Measurements from ENCODE around the gene C12orf57. TPM values are rescaled to one million over a fixed set of nuclear protein-coding genes. Genes with fewer than 3 reads are reported as not detected.

C12orf57 gene
- total and polyA plus RNA-seq, 2 experiments from 2014 or later: 247 to 264 TPM

DNA sequence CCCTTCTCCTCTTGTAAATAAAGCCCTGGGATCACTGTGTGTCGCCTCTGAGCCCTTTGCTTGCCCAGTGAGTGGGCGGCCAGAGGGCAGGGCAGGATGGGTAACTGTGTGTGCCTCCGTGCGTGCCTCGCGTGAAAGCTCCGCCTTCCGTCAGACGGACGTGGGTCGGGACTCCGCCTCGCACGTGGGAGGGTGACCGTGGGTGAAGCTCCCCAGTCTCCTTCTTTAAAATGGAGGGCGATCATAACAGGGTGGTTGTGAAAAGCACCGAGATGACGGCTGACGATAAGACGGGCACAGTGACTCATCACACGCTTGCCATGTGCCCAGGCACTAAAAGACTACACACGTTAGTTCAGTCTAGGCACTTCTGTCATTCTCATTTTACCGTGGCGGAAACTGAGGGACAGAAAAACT is 17.5 kb downstream of the C12orf57 start:
- H3K27ac ChIP-seq: peak overlapping the region; percentile 86
- H3K27me3 ChIP-seq (replicated peaks; ENCODE audit: insufficient read depth): no peaks in the 10 kb centered on the region
- peak overlapping the region; percentile 78 for H2AFZ ChIP-seq
- H3K9me3 ChIP-seq (ENCODE audit: low read depth): no peaks in the 10 kb centered on the region
- H3F3A ChIP-seq (ENCODE audit: insufficient read depth): peaks cover 23% of the 10 kb centered on the region
- peak overlapping the region; percentile 41 for H3K4me2 ChIP-seq (ENCODE audit: unreplicated experiment)
- no peaks in the 10 kb centered on the region for H4K20me1 ChIP-seq (ENCODE audit: insufficient read depth)
- no peaks in the 10 kb centered on the region for H3K79me2 ChIP-seq (ENCODE audit: insufficient read depth)
- DNase-seq: peak; percentile 81
- TF ChIP-seq EZH2phosphoT487 (IDR thresholded peaks at IDR 0.05; ENCODE audit: insufficient read depth, low read depth) (no peak), EZH2 (IDR thresholded peaks at IDR 0.05; ENCODE audit: insufficient read depth, poor library complexity, severe bottlenecking) (no peak)
- peaks cover 10% of the 10 kb centered on the region for H3K36me3 ChIP-seq (ENCODE audit: low read depth)
- peak overlapping the region; percentile 79 for H3K9ac ChIP-seq
- peak overlapping the region; percentile 51 for H3K4me3 ChIP-seq
- H3K4me1 ChIP-seq (ENCODE audit: insufficient read depth): 0 out of 2 replicates have a peak, but pooled peaks cover 7% of the 10 kb centered on the region
- WGBS, 2 experiments (ENCODE audit: low coverage in 1 of 2, low lambda C conversion rate in 2 of 2, missing lambda C conversion rate in 2 of 2): 15 to 36% methylated on average over 22 to 24 of the region's 24 CpGs
- H3K9me2 ChIP-seq (ENCODE audit: insufficient read depth): no peaks in the 10 kb centered on the region
- in situ Hi-C loops (cut with MboI): no loop called here

DNA sequence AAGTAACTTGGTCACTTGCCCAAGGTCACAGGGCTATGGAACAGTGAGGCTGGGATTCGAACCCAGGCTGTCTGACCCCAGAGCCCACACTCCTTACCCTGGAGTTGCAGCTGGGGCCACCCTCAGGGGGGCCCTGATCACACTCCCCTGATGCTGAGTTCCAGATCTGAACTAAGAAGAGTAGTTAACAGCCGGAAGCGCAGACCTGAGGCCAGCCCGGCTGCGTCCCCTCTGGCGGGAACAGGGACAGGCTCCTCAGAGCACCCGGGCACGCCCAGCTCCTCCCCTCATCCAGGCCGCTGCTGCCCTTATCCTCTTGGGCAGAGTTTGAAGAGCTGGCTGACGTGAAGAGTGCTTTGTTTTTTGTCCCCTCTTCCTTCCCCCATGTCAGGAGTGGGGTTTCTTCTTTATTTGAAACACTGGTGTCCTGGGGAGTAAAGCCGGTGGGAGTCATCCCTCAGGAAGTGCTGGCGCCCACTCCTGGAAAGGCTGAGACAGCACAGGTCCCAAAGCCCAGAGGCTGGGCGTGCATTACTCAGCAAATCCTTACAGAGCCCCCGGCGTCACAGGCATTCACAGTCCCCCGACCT is 18.0 kb downstream of the C12orf57 start:
- peak overlapping the region; percentile 41 for H3K4me2 ChIP-seq (ENCODE audit: unreplicated experiment)
- H3K9me2 ChIP-seq (ENCODE audit: insufficient read depth): no peaks in the 10 kb centered on the region
- H3K36me3 ChIP-seq (ENCODE audit: low read depth): peaks cover 14% of the 10 kb centered on the region
- H3K27me3 ChIP-seq (replicated peaks; ENCODE audit: insufficient read depth): no peaks in the 10 kb centered on the region
- peak overlapping the region; percentile 51 for H3K4me3 ChIP-seq
- H3F3A ChIP-seq (ENCODE audit: insufficient read depth): peaks cover 28% of the 10 kb centered on the region
- WGBS, 2 experiments (ENCODE audit: low coverage in 1 of 2, low lambda C conversion rate in 2 of 2, missing lambda C conversion rate in 2 of 2): 38 to 40% methylated on average over 16 of the region's 16 CpGs
- no peaks in the 10 kb centered on the region for H3K9me3 ChIP-seq (ENCODE audit: low read depth)
- DNase-seq: peak; percentile 87
- TF ChIP-seq EZH2phosphoT487 (IDR thresholded peaks at IDR 0.05; ENCODE audit: insufficient read depth, low read depth) (no peak), EZH2 (IDR thresholded peaks at IDR 0.05; ENCODE audit: insufficient read depth, poor library complexity, severe bottlenecking) (no peak)
- H4K20me1 ChIP-seq (ENCODE audit: insufficient read depth): no peaks in the 10 kb centered on the region
- H3K4me1 ChIP-seq (ENCODE audit: insufficient read depth): 0 out of 2 replicates have a peak, but pooled peaks cover 7% of the 10 kb centered on the region
- in situ Hi-C loops (cut with MboI): no loop called here
- peak overlapping the region; percentile 78 for H2AFZ ChIP-seq
- H3K79me2 ChIP-seq (ENCODE audit: insufficient read depth): no peaks in the 10 kb centered on the region
- H3K27ac ChIP-seq: peak overlapping the region; percentile 86
- H3K9ac ChIP-seq: peak overlapping the region; percentile 79

DNA sequence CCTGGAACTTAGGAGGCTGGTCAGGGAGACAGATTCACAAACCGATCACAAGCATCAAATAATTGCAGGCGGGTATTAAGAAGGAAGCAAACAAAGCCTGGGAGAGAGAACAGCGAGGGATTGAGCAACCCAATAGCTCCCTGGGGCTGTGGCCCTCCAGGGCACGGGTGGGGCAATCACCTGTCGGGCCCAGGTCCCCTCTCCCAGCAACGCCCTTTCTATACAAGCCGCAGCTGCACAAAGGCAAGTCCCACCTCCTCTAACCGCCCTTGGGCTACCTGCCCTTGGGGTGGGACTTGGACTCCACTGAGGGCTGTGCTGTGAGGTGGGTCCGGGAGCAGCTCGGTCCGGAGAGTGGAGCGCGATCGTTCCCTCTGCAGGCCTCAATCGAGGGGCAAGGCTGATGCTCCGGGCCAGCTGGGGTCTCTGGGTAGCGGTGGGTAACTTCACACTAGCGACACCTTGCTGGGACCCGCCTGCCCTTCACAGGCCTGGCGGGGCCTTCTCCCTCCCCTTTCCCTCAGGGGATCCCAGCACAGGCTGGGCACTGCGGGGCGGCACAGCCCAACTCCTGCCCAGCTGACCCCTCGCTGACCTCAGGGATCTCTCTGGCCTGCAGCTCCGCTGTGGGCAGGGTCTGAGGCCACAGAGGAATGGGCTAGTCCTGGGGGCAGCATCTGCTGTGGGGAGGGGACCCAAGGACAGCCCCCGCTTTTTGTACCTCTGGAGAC is 18.6 kb downstream of the C12orf57 start:
- Histone ChIP-seq H3F3A (ENCODE audit: insufficient read depth) (peaks cover 32% of the 10 kb centered on the region), H3K4me3 (no peak overlapping the region), H3K9ac (peak overlapping the region; percentile 79), H2AFZ (peak overlapping the region; percentile 78), H4K20me1 (ENCODE audit: insufficient read depth) (no peaks in the 10 kb centered on the region), H3K4me1 (ENCODE audit: insufficient read depth) (0 out of 2 replicates have a peak, but pooled peaks cover 7% of the 10 kb centered on the region), H3K79me2 (ENCODE audit: insufficient read depth) (0 out of 2 replicates have a peak, but pooled peaks cover under 1% of the 10 kb centered on the region), H3K27ac (peak overlapping the region; percentile 86), H3K9me3 (ENCODE audit: low read depth) (no peaks in the 10 kb centered on the region), H3K4me2 (ENCODE audit: unreplicated experiment) (peak overlapping the region; percentile 41), H3K27me3 (replicated peaks; ENCODE audit: insufficient read depth) (no peaks in the 10 kb centered on the region), H3K9me2 (ENCODE audit: insufficient read depth) (no peaks in the 10 kb centered on the region), H3K36me3 (ENCODE audit: low read depth) (peaks cover 15% of the 10 kb centered on the region)
- in situ Hi-C loops (cut with MboI): no loop called here
- no peak for DNase-seq
- 77 to 80% methylated on average over 25 of the region's 25 CpGs for WGBS, 2 experiments (ENCODE audit: low coverage in 1 of 2, low lambda C conversion rate in 2 of 2, missing lambda C conversion rate in 2 of 2)
- no peak for TF ChIP-seq EZH2 (IDR thresholded peaks at IDR 0.05; ENCODE audit: insufficient read depth, poor library complexity, severe bottlenecking)
- TF ChIP-seq EZH2phosphoT487 (IDR thresholded peaks at IDR 0.05; ENCODE audit: insufficient read depth, low read depth): no peak

DNA sequence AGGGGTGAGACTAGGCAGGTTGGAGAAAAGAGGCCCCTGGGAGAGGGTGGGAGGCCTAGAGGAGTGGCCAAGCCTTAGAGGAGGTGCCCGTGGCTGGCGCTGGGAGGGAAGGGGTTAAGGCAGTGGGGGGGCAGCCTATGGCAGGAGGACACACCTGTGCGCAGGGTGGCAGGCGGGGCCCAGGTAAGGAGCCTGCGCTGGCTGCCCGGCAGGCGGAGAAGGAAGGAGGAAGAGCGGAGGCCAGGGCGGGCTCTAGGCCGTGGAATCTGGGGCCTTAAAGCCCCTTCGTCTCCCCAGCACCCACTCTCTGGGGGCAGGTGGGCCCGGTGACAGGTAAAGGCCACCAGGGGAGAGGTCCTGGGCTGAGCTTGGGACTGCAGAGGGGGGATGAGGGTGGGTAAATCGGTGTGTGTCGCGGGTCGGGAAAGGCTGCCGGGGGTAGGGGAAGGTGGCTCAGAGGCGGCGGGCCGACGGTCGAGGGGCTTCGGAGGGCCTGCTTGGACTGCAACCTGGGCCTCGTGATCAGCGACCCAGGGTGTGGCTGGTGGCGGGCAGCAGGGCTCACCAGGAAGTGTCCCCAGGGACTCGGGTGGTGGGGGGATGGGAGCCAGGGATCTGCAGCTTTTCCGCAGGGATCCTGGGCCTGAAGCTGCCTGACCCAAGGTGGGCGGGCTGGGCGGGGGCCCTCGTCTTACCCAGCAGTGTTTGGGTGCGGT is 19.4 kb downstream of the C12orf57 start:
- DNase-seq: no peak
- Histone ChIP-seq H3K9me2 (ENCODE audit: insufficient read depth) (no peaks in the 10 kb centered on the region), H4K20me1 (ENCODE audit: insufficient read depth) (no peaks in the 10 kb centered on the region), H3K79me2 (ENCODE audit: insufficient read depth) (peaks cover 8% of the 10 kb centered on the region), H3K27ac (no peak overlapping the region), H3K27me3 (replicated peaks; ENCODE audit: insufficient read depth) (no peaks in the 10 kb centered on the region), H3K4me1 (ENCODE audit: insufficient read depth) (0 out of 2 replicates have a peak, but pooled peaks cover 7% of the 10 kb centered on the region), H3K36me3 (ENCODE audit: low read depth) (peaks cover 22% of the 10 kb centered on the region), H2AFZ (no peak overlapping the region), H3K4me3 (no peak overlapping the region), H3F3A (ENCODE audit: insufficient read depth) (peaks cover 39% of the 10 kb centered on the region), H3K9ac (no peak overlapping the region), H3K4me2 (ENCODE audit: unreplicated experiment) (no peak overlapping the region), H3K9me3 (ENCODE audit: low read depth) (no peaks in the 10 kb centered on the region)
- in situ Hi-C loops (cut with MboI): no loop called here
- TF ChIP-seq EZH2phosphoT487 (IDR thresholded peaks at IDR 0.05; ENCODE audit: insufficient read depth, low read depth) (no peak), EZH2 (IDR thresholded peaks at IDR 0.05; ENCODE audit: insufficient read depth, poor library complexity, severe bottlenecking) (no peak)
- WGBS, 2 experiments (ENCODE audit: low coverage in 1 of 2, low lambda C conversion rate in 2 of 2, missing lambda C conversion rate in 2 of 2): 75 to 85% methylated on average over 20 to 32 of the region's 32 CpGs
